Prostate gland (tissue), 2 donors: ENCODE results near the gene SH3TC1. TPM values are rescaled to one million over a fixed set of nuclear protein-coding genes. Genes with fewer than 3 reads are reported as not detected.

Source experiments
- DNase-seq: peaks from one replicate; pipeline ENCODE4 v3.0.0-alpha.2; 2019; ENCODE audit warnings: low spot score
- H3K27ac ChIP-seq, 2 donors: fragments of 200-600 bp; sonication (generic); 2 replicates each; pipeline ENCODE4 v1.5.1; 2017 to 2019
- H3K27me3 ChIP-seq: fragments of 200-600 bp; sonication (generic); replicated peaks from 2 replicates; pipeline ENCODE4 v1.5.1; 2019; ENCODE audit not compliant: insufficient read depth
- H3K36me3 ChIP-seq, 2 donors: fragments of 200-600 bp; sonication (generic); 1 replicate in 1 of 2; 2 replicates in 1 of 2; pipeline versions ENCODE4 v1.5.1 to v1.8.1; 2017 to 2019
- H3K4me1 ChIP-seq: fragments of 200-600 bp; sonication (generic); replicated peaks from 2 replicates; pipeline ENCODE4 v1.5.1; 2019
- H3K4me3 ChIP-seq, 2 donors: fragments of 200-600 bp; sonication (generic); 2 replicates each; pipeline ENCODE4 v1.5.1; 2017 to 2019
- H3K9me3 ChIP-seq: fragments of 200-600 bp; sonication (generic); 2 replicates; pipeline ENCODE4 v1.5.1; 2017
- CTCF ChIP-seq, 4 experiments: fragments of 200-600 bp in 2 of 4; fragments of 450-650 bp in 2 of 4; sonication (generic) in 2 of 4; IDR thresholded peaks; 1 replicate in 3 of 4; 2 replicates in 1 of 4; pipeline ENCODE4 v1.5.1; 2016 to 2019; ENCODE audit warnings: antibody characterized with exemption in 4 of 4, mild to moderate bottlenecking in 2 of 4, moderate library complexity in 2 of 4
- POLR2A ChIP-seq: fragments of 450-650 bp; IDR thresholded peaks from one replicate; pipeline ENCODE4 v1.6.1; 2016; ENCODE audit warnings: antibody characterized with exemption, mild to moderate bottlenecking
- POLR2AphosphoS5 ChIP-seq: sonication (generic); formaldehyde crosslinking; IDR thresholded peaks from one replicate; pipeline ENCODE4 v1.6.1; 2017; ENCODE audit warnings: antibody characterized with exemption
- WGBS: methylation state at CpG from one replicate; pipeline ENCODE4 v1.1.5; 2018; 5-methylcytosine and 5-hydroxymethylcytosine counted together
- intact Hi-C: fragments of 100-400 bp; cut with DNase I; formaldehyde crosslinking; loops from one replicate; pipeline ENCODE4 v1.14.2; 2022
- total RNA-seq, 2 donors: library from RNA; depleted of rRNA; stranded (reverse); fragments of >200 nt; gene quantifications; one replicate each; pipeline ENCODE4 v1.1.0, GENCODE V29; 2016

The SH3TC1 gene
- total RNA-seq, 2 donors from 2014 or later, result 22.4 to 37.5 TPM

GRCh38 chr4:8164194-8164565 is 34.9 kb upstream of the SH3TC1 start:
- Histone ChIP-seq H3K4me3 (no peak overlapping the region), H3K4me1 (peaks cover 4% of the 10 kb centered on the region), H3K27ac (no peak overlapping the region), H3K36me3 (no peaks in the 10 kb centered on the region), H3K27me3 (no peaks in the 10 kb centered on the region), H3K9me3 (no peaks in the 10 kb centered on the region)
- DNase-seq, result no peak
- no peak for TF ChIP-seq POLR2AphosphoS5
- no peak for TF ChIP-seq CTCF (IDR thresholded peaks at IDR 0.05)
- TF ChIP-seq POLR2A, result no peak
- intact Hi-C loops, result no loop called here
- 83% methylated on average over 9 of the region's 9 CpGs for WGBS

- no peak for DNase-seq
- no peak overlapping the region for H3K4me3 ChIP-seq
- H3K36me3 ChIP-seq, result no peaks in the 10 kb centered on the region
- intact Hi-C loops, result no loop called here
- peaks cover 4% of the 10 kb centered on the region for H3K4me1 ChIP-seq
- H3K27me3 ChIP-seq, result no peaks in the 10 kb centered on the region
- H3K27ac ChIP-seq, result no peak overlapping the region
- H3K9me3 ChIP-seq, result no peaks in the 10 kb centered on the region
- TF ChIP-seq CTCF (IDR thresholded peaks at IDR 0.05) (no peak), POLR2A (no peak), POLR2AphosphoS5 (no peak)
- 88% methylated on average over 10 of the region's 10 CpGs for WGBS
These were observed 34.4 kb upstream of the SH3TC1 start for GRCh38 chr4:8164687-8165086.

- intact Hi-C loops, result no loop called here
These were observed 33.7 kb upstream of the SH3TC1 start for GRCh38 chr4:8165374-8165896.

GRCh38 chr4:8167291-8167690 is 31.8 kb upstream of the SH3TC1 start:
- DNase-seq, result no peak
- Histone ChIP-seq H3K9me3 (no peaks in the 10 kb centered on the region), H3K27ac (no peak overlapping the region), H3K27me3 (no peaks in the 10 kb centered on the region), H3K4me3 (no peak overlapping the region), H3K36me3 (no peaks in the 10 kb centered on the region), H3K4me1 (no peaks in the 10 kb centered on the region)
- no peak for TF ChIP-seq POLR2A
- TF ChIP-seq POLR2AphosphoS5, result no peak
- no peak for TF ChIP-seq CTCF (IDR thresholded peaks at IDR 0.05)
- WGBS, result 56% methylated on average over 2 of the region's 2 CpGs
- intact Hi-C loops, result no loop called here

More at GRCh38 chr4:8165374-8165896, 33.7 kb upstream of the SH3TC1 start:
- no peaks in the 10 kb centered on the region for H3K36me3 ChIP-seq
- TF ChIP-seq POLR2AphosphoS5 (no peak), CTCF (IDR thresholded peaks at IDR 0.05) (no peak), POLR2A (no peak)
- H3K9me3 ChIP-seq, result no peaks in the 10 kb centered on the region
- no peak for DNase-seq
- H3K4me1 ChIP-seq, result no peaks in the 10 kb centered on the region
- H3K4me3 ChIP-seq, result no peak overlapping the region
- no peaks in the 10 kb centered on the region for H3K27me3 ChIP-seq
- H3K27ac ChIP-seq, result no peak overlapping the region
- 47% methylated on average over 6 of the region's 6 CpGs for WGBS

GRCh38 chr4:8167815-8168214 is 31.3 kb upstream of the SH3TC1 start:
- Histone ChIP-seq H3K27me3 (no peaks in the 10 kb centered on the region), H3K9me3 (no peaks in the 10 kb centered on the region), H3K4me1 (no peaks in the 10 kb centered on the region), H3K4me3 (no peak overlapping the region), H3K36me3 (no peaks in the 10 kb centered on the region), H3K27ac (no peak overlapping the region)
- no peak for TF ChIP-seq CTCF (IDR thresholded peaks at IDR 0.05)
- no peak for TF ChIP-seq POLR2A
- no peak for TF ChIP-seq POLR2AphosphoS5
- DNase-seq, result no peak
- 32% methylated on average over 2 of the region's 2 CpGs for WGBS
- intact Hi-C loops, result no loop called here
